Hematopoietic multipotent progenitor cell treated with erythropoietin and hydrocortisone succinate and interleukin-3 and kit ligand, for 8 days (in vitro differentiated cells): ENCODE results near the gene CUX1.
"Not testable (repeated sequence)": the region's sequence is repeated elsewhere in the genome, so short reads cannot be mapped to it uniquely, and the experiment has no call there.

Experiments
- DNase-seq: peaks from one replicate; pipeline ENCODE4 v3.0.0-alpha.2; 2015

CUX1 gene

DNA sequence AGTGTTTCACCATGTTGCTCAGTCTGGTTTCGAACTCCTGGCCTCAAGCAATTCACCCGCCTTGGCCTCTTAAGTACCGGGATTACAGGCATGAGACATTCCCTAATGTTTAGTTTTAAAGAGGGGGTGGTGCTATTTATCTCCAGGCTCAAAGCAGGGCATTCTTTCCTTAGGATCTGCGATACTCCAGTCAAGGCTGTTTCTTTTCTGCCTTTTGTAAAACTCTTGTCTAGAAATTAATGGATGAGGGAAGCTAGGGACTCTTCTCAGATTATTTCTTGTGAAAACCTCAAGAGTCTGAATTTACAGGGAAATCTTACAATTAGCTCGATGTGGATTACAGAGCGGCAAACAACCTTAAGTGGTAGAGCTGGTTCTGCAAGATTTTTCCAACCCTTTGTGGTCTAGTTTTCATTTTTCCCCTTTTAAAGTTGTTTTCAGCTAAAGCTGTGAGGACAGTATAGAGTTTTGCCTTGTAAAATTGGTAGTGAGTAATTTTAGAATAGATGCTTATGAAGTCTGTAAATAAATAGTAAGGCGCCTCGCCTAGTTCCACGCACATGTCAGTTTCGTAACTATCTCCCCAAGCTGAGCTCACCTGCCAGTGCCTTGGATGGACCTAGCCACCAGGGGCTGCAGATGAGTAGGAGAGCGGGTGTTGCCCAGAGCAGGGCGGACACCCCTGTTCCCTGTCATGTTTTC lies 53.1 kb downstream of the CUX1 start:
- peak; percentile 29 for DNase-seq

DNA sequence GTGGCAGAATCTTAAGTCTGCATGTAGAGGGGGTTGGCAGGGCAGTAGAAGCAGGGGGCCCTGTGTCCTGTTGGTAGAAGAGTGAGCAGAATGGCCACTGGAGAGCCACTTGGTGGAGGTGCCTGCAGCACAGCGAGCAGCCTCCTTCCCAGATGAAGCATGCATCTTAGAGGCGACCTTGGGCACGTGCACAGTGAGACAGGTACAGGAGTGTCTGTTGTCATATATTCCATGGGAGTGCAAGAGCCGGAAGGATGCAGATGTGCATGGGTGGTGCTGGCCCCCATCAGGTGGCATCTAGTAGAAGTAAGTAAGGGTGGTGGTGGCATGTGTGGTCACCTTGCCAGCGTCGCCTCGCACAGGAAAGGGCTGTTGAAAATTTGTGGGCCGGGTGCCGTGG lies 53.9 kb downstream of the CUX1 start:
- DNase-seq = no peak

DNA sequence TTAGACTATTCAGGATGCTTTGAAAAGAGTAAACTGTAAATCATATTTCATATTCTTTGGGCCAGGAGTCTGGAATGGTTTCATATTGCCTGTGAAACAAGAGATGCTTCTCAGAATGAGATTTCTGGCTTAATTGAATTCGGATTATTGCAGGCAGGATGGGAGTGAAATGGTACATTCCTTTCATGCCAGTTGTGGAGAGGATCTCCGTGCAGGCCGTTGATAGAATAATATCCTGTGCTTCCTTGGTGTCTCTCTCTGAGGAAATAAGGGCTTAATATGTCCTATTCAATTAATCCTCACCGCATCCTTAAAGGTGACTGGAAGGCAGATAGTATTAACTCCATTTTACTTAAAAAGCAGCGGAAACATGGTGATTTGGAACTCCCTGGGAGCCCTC lies 56.6 kb downstream of the CUX1 start:
- no peak for DNase-seq

DNA sequence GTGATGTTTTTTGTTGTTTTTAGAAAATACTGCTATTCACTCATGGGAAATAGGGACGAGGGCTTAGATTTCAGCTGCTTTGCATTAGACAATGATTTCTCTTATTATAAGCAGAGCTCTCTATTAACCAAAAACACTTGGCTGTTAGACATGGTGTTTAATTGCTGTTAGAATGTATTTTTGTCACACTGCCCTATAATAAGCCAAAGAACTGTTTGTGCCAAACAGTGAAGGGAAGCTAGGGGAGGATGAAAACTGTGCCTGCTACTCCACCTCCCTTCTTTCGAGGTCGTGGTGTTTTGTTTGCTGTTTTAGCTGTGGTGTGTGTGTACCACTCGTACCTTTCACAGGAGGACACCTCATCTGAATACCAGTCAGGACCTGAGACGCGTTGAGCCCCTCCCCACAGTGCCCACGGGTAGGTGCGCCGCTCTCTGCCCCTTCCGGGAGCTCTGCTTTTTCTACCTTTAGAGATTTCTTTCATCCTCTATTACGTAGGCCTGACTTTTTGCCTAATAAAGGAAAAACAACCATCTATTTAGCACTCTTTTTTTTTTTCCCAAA lies 57.9 kb downstream of the CUX1 start:
- DNase-seq = no peak

DNA sequence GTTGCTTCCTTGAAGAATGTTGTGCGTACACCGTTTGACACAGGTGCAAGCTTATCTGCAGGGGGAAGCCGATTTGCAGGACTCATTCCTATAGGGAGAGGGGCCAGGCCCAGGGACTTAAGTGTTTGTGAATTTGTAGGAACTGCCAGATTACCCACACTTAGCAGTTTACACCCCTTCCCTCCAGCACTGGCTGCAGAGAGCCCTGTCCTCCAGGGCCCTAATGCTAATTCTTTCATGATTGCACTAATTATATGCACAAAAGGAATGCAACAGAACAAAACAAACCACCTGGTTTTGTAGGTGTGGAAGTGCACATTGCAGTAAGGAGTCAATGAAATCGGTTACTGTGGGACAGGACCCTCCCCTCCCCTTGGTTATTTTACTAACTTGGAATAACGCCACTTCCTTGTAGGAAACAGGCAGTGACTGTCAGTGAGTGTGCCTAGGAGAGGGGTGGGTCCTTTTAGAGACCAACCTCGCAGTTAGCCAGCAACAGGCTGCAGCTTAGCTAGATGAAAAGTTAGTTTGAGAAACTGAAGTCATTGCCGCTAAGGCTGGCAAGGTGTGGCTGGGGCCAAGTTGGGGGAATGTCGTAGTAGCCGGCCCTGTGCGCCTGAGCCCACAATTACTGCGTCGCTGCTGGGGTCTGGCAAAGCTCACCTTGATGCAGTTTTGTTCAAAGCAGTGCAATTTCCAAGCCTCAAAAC lies 60.6 kb downstream of the CUX1 start:
- DNase-seq = no peak

DNA sequence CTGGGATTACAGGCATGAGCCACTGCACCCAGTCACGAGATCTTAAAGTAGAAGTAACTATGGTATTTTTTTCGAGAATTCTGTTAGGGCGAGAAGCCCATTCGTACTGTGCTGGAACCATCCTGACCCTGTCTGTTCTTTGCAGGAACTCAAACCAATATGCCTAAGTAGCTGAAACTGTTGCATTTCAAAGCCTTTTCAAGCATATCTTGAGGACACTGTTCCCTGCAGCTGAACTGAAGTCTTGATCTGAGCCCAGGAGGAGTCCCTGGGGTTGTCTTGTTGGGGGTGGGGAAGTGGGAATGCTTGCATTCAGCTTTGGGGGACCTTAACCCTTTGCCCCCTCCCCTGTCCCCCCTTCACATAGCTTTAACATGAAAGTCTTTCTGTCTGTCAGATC lies 61.5 kb downstream of the CUX1 start:
- no peak for DNase-seq

DNA sequence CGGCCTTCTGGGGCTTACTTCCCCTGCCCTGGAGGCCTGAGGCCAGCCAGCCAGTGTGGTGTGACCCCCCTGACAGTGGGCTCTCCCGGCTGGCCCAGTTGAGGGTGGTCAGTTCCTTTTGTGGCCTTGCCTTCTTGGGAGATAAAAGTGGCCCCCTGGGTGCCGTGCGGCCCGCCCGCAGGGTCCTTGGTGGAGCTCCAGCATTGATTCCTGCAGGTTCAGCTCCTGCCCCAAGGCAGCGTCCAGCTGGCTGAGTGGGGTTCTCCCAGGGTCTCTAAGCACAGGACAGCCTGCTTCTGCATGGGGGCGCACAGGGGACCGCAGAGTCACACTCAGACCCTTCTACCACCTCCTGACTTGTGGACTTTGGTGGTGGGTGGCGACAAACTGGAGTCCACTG lies 62.1 kb downstream of the CUX1 start:
- DNase-seq = no peak

DNA sequence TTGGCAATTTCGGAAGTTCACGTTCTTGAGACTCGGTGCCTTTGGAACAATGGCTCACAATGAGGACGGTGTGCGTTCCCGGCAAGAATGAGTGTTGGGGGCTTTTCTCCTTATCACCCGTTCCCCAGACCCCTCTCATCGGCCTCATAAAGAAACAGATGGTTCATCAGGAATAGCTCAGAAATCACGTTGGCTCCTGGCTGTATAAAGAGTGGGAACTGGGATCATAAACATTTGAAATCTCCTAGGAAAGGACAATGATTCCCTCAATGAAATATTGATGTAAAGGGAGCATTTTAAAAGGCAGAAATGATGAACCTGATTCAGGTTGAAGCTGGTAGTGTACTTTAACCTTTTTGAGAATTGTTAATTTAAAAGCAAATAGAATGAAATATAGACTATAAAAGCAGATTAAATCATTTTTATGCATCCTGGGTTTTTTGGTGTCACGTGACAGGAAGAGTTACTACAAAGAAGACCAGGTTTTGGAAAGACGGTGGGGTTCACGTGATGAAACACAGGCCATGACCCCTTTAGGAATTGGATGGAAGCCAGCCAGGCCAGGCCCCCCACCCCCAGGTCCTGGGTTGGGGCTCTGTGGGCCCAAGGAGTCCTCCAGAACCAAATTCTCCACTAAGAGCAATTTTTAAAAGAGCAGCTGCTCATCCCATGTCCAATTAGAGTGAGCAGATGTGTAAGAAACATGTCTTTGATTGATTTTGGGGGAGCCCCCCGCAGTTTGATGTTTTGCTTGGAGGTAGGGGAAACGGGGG lies 63.0 kb downstream of the CUX1 start:
- DNase-seq = no peak

DNA sequence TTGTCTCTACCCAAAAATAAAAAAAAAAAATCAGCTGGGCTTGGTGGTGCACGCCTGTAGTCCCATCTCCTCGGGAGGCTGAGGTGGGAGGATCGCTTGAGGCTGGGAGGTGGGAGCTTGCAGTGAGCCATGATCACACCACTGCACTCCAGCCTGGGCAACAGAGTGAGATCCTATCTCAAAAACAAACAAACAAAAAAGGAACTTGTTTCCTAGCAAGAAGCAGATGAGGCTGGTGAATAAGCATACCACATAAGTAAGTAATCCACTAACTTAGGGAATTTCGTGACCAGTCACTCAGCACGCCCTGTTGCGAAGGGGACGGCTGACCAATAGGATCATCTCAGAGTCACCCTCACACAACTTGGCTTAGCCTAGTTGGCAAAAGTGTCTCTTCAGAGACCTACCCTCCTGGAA lies 64.6 kb downstream of the CUX1 start:
- no peak for DNase-seq

DNA sequence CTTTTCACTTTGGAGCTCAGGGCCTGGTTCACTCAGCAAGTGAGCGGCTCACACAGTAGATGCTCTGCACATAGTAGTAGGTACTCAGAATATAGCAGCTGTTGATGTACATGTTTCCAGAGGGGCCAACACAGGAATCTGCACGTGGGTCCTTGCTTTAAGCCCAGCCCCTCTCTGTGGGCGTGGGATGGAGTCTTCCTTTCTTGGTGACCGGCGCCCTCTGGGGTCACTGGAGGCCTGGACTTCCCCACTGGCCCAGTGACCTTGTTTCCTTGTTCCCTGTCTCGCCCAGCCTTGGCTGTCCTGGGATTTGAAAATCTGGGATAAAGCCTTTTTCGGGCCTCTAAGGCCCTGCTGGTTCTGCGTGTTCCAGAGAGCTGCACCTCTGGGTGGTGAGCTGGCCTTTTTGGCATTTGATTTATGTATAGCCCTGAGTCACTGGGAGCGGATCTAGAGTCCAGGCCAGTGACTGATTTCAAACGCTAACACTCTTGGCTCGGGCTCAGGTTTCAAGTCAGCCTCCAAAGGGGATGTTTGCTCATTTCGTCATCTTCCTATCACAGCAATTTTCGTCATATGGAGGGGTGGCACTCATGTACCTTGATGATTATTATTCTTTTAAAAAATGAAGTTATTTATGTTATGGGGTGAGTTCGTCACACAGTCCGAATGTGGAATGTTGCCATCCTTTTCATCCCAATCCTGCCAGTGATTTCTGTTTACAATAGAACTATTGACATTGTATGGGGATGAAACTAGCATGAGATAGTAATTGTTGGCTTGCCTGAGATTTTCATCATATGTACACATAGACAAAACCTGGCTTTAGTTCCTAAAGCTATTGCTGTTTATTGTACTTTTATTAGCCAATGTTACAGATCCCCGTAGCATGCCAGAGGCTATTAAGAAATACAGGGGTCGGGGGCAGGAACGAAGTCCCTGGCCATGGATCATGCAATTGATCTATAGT lies 65.5 kb downstream of the CUX1 start:
- DNase-seq = no peak

DNA sequence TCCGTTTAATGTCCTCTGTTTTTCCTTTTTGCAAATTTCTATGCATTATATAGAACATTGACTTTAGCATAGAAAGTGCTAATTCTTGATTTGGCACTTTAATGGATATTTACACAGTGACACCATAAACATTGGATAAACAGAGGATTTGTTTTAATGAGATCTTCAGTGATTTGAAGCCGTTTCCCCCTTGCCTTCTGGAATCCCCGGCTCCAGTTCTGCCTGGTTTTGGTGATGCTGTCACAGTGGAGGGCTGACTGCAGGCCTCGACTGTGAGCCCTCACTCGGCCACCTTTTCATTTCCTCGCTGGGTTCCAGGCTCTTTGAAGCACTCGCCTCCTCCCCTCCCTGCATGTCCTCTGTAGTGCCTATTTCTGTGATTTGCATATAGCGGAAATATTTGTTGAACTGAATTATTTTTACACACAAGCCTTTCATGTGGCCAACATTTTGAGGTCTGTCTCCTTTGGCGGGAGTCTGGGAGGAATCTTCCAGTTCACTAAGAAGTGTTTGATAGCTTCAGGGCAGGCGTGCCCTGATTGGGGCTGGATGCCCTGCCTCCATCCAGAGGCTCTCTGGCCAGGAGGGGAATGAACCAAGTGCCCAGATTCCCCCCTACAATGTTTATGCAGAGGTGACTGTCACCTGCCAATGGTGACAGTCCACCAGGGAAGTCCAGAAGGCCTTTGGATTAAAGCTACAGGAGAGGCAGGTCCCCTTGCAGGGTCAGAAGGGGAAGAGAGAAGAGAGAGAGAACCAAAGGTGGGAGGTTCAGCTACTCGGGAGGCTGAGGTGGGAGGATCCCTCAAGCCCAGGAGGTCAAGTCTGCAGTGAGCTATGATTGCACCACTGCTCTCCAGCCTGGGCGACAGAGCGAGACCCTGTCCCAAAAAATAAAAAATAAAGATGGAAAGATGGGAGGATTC lies 67.5 kb downstream of the CUX1 start:
- no peak for DNase-seq

DNA sequence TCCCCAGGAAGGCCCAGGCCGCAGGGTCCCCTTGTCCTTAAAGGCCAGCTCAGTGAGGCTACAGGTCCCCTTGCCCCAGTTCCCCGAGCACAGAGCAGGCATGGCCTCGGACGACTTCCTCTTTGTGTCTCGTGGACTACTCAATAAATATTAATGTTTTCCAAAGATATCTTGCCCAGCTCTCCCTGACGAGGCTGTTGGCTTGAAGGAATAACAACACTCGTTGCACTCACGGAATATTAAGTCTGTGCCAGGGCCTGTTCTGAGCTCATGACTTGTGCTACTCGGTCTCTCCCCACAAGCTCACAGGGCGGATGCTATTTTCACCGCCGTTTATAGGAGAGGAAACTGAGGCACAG lies 68.2 kb downstream of the CUX1 start:
- no peak for DNase-seq

DNA sequence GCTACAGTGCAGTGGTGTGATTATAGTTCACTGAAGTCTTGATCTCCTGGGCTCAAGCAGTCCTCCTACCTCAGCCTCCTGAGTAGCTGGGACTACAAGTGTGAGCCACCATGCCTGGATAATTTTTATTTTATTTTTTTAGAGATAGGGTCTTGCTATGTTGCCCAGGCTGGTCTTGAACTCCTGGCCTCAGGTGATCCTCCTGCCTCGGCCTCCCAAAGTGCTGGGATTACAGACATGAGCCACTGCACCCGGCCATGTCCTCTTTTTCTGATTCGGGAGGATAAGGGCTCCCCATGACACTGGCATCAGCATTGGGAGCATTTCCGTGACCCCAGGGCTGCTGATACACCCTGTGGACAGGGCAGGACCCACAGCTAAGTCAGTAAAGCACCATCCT lies 69.9 kb downstream of the CUX1 start:
- DNase-seq = not testable (repeated sequence)

DNA sequence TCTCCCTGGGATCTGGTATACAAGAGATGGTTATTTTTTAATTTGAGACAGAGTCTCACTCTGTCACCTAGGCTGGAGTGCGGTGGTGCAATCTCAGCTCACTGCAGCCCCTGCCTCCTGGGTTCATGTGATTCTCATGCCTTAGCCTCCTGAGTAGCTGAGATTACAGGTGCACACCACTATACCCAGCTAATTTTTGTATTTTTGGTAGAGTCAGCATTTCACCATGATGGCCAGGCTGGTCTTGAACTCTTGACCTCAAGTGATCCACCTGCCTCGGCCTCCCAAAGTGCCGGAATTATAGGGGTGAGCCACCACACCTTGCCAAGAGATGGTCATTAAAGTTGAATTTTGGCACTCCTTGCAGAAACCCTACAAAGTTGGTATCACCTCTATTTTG lies 71.1 kb downstream of the CUX1 start:
- not testable (repeated sequence) for DNase-seq

DNA sequence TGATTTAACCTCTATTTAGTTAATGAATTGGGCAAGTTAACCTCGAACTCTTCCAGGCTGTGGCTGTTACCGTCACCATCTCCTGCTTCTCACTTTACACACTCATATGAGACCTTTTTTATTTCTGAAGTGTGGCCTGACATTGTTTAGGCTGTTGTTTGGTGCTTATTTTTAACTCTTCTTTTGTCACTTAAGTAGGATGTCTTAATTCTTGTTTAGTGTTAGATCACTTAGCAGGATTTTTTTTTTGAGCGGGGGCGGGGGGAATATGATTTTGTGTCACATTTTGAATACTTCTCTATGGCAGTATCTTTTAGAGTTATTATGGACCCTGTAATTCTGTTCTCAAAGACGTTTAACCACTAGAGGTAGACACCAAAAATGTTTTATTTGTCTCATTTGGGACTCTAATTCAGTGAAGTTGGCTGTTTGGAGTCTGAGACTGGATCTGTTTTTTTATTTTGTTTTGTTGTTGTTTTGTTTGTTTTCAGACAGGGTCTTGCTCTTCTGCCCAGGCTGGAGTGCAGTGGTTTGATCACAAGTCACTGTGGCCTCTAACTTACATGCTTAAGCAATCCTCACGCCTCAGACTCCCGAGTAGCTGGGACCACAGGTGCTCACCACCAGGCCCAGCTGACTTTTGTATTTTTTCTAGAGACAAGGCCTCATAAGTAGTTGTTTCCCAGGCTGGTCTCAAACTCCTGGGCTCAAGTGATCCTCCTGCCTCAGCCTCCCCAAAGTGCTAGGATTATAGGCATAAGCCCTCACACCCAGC lies 73.5 kb downstream of the CUX1 start:
- DNase-seq = no peak

DNA sequence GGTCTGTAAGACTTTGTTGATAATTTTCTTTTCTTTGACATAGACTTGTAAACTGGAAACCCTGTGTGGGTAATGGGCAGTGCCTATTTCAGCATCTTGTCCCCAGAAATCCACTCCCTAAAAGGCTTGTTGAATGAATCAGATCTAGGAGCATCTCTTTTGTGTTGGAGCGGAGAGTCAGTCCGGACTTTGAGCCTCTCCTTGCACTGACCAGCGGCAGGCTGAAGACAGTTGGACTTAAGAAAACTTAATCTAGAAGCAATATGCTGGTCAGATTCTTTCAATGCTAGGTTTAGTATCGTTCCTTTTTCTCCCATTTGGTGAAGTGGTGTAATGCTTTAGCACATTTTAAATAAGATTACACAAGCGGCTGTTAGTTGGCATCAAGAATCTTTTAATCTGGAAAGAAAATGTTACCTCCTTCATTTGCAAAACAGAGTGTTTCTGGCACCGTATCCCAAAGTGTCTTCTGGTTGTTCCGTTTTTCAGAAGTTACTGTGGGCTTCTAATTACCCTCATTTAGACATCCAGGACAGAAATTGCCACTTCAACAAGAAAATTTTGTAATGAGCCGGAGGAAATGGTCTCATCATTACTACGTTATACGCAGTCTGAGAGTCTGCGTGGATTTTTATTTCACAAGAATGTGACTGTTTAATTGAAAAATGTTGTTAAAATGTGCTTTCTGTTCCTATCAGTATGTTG lies 74.7 kb downstream of the CUX1 start:
- no peak for DNase-seq

DNA sequence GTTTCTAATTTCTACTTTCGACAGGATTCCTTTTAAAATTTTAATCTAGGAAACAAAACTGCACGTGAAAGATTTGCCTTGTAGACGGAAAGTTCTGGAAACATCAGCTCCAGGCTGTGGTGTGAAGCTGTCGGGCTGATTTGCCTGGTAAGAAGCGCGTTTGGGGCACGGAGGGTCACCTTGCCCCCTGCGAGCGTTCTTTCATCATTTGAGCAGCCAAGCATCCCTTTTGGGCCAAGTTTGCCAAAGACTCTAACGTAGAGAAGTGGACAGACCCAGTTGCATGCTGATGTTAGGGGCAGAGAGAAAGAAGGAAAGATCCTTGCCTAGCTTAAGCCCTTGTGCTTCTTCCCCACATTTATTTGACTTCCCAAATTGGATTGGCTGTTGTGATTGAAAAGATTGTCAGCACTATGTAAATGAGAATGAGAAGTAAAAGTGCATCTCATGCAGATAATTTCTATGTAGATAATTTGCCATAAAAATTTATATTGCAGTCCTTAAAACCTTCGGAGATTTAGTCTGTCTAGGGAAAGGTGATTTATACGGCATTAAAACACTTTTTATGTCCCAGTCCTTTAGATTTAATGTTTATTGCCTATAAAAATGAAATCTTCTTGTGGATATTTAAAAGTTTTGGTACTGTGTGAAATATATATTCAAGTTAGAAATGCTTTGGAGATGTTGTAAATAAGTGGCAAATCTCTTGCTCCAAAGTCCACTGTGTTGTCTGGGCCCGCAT lies 76.1 kb downstream of the CUX1 start:
- DNase-seq = no peak

DNA sequence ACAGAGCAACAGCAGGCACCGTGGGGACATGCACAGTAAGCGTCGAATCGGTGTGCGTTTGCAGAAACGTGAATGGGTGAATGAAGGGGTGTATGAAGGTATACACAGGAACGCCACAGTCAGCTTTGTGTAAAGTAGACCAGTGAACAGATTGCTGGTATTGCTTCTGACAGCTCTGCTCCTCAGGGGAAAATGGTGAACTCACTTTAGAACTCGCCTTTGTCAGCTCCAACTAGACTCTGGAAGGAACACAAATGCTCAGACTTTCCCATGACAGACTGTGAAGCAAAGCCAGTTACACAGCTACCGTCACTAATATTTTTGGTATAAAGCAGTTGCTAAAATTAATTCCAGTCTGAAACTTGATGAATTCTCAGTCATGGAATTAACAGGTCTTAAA lies 78.9 kb downstream of the CUX1 start:
- DNase-seq = no peak

DNA sequence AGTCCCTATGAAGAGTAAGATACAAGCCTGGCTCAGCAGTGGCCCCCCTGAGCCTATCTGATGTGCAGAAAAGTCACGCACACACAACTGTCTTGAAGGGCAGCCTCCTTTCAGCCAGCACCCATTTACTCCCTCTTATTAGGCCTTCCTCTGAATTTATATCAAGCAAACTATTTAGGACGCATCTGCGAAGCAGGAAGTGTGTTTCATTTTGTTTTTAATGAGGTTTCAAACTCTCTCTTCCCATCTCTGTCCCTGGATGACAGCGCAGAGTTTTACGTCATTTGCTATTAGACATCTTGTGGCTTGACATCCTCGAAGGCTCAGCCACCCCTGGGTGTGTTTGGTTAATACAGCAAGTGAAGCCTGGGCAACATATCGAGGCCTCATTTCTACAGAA lies 79.5 kb downstream of the CUX1 start:
- no peak for DNase-seq
